GM19395 (cell line): Measurements from ENCODE around the gene LAMB2.

Experiments
- ATAC-seq: cut with Tn5 transposase; IDR thresholded peaks from one replicate; pipeline ENCODE4 v1.9.1; 2021; ENCODE audit warnings: mild to moderate bottlenecking, moderate library complexity; ENCODE audit not compliant: unreplicated experiment

Gene LAMB2

DNA sequence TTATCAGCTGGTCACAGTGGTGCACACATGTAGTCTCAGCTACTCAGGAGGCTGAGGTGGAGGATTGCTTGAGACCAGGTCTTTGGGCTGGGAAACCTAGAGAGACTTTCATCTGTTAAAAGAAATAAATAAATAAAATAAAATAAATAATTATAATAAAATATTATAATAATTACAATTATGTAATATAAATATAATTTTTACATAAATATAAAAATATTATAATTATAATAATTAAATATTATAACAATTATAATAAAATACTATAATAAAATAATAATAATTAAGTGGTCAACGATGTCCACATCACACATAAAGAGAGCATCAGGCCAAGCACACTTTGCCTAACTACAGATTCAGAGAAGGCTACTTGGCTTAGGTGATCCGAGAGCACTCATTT lies 53.6 kb downstream of the LAMB2 start:
- no peak for ATAC-seq

DNA sequence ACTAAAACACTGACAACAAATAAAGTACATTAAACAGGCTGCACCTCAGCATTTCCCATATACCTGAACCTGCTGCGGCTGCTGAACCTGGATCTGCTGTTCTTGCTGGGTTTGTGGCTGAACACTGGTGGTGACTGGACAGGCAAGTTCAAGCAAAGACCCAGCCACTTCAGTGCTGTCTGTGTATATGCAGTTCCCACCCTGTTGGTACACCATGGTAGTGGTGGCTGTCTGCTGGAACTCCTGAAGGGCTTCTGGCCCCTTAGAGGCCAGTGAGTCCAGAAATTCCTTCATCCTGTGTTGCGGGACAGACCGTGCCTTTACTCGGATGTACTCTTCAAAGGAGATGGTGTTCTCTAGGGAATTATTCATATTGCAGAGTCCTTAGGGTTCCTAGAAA lies 56.2 kb downstream of the LAMB2 start:
- ATAC-seq = no peak

DNA sequence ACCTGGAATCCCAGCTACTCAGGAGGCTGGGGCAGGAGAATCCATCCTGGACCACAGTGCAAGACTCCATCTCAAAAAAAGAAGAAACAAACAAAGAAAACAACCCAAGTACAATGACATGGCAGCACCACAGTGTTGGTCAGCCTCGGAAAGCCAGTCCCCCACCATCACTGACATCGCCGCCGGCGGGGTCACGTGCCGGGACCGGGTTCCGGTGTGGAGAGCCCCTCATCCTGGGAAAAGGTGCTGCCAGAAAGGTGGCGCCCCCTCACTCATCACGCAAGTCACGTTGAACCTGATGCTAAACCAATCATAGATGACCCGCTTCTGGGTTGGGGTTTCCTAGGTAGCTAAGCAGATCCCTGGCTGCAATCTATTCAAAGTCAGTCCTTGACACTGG lies 56.7 kb downstream of the LAMB2 start:
- no peak for ATAC-seq
